GM18505 (cell line): ENCODE results near the gene IL22RA1.

ENCODE experiments used
- ATAC-seq: cut with Tn5 transposase; IDR thresholded peaks from one replicate; pipeline ENCODE4 v1.9.1; 2021; ENCODE audit not compliant: unreplicated experiment
- POLR2A ChIP-seq: IDR thresholded peaks from 4 replicates; pipeline ENCODE4 v1.6.1; 2011; ENCODE audit warnings: borderline replicate concordance; ENCODE audit not compliant: insufficient read depth, insufficient read length; ENCODE audit errors: extremely low read depth

Gene IL22RA1

DNA sequence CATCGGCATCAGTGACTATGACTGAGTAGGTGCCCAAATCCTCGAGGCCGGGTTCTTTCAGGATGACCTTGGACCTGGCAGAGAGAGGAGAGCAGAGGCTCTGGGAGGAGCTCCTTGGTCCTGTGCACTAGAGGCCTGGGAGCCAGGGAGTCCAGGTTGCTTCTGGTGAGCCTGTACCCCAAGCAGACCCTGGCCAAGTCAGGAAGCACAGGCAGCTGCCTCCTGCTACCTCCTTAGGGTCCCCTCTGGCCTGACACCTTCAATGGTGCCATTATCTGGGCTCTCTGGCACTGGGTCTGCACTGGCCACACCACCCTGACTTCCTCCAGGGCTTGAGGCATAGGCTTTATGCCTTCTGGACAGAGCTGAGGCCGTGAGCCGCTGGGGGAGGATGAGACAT, 68.7 kb downstream of the IL22RA1 start:
- TF ChIP-seq POLR2A: no peak
- ATAC-seq: no peak

DNA sequence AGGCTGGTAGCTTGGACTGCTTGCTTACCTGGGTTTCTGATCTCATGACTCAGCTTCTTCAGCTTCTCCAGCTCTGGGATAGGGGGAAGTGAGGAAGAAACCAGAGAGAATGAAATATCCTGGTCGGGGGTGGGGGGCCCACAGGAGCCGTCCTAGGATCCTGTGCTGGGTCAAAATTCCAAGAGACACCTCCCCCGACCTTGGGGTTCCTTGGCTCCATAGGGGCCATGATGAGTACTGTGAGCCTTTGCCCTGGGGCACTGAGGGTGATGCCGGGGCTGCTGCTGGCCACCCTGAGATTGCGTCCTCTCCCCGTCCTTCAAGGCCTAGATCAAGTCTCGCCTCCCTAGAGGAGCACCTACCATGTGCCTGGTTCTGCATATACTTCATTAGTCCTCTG, 71.0 kb downstream of the IL22RA1 start:
- no peak for ATAC-seq
- TF ChIP-seq POLR2A: no peak

DNA sequence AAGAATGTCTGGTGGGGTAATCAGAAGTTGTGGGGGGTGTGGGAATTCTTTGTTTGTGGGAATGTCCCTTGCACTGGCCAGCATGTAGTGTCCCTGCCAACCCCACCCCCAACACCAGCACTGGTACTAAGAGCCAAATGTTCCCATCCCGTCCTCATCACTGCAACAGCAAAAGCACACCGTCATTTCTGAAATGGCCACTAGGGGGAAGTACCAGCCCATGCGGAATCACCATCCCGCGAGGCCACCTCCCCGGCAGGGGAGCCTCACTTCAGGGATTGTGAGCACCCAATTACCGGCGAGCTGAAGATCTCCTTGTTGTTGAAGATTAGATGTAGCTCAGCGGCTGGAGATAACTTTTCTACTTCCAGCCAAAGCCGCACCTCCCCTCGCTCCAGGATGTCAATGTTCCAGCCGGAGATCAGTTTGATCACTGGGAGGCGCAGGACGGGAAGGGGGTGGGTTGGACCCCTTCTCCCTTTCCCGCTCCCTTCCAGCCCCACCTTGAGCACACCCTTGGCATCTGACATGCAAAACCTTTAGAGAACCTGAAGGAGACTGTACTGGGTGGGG, 72.0 kb downstream of the IL22RA1 start:
- TF ChIP-seq POLR2A: no peak
- no peak for ATAC-seq

DNA sequence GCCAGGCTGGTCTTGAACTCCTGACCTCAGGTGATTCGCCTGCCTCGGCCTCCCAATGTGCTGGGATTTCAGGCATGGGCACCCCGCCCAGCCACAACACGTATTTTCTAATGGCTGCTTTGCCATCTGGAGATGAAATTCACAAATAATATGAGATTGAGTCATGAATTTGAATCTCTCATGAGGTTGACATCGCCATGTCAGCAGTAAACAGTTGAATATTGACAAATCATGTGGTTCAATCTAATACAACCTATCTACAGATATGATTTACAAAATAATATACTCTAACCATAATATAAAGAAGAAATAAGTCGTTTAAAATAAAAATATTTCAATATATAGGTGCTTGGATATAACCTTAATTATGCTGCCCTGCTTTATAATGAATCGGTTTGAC, 73.1 kb downstream of the IL22RA1 start:
- no peak for ATAC-seq

More for the DNA sequence above, 73.1 kb downstream of the IL22RA1 start:
- no peak for TF ChIP-seq POLR2A
